HepG2 (cell line): Measurements from ENCODE around the gene UBASH3A. TPM values are rescaled to one million over a fixed set of nuclear protein-coding genes. Genes with fewer than 3 reads are reported as not detected.

Experiments
- HNF4G ChIP-seq, 2 experiments: sonication (generic) in 1 of 2; formaldehyde crosslinking in 1 of 2; IDR thresholded peaks; 2 replicates each; pipeline versions ENCODE4 v1.4.0 to v1.6.1; 2011 to 2020; ENCODE audit warnings: borderline replicate concordance in 2 of 2, low read depth in 2 of 2, mild to moderate bottlenecking in 2 of 2, low read length in 1 of 2, missing genetic modification reagents in 1 of 2, moderate library complexity in 1 of 2
- HOXD1 ChIP-seq: sonication (generic); formaldehyde crosslinking; IDR thresholded peaks from 2 replicates; pipeline ENCODE4 v1.5.0; 2020; ENCODE audit warnings: missing genetic modification reagents
- KLF16 ChIP-seq, 2 experiments: sonication (generic) in 1 of 2; formaldehyde crosslinking in 1 of 2; IDR thresholded peaks; 2 replicates each; pipeline versions ENCODE4 v1.6.1 to v1.8.0; 2016 to 2023; ENCODE audit warnings: missing genetic modification reagents in 2 of 2, missing compliant biosample characterization in 1 of 2
- NPAS2 ChIP-seq: sonication (generic); formaldehyde crosslinking; IDR thresholded peaks from 2 replicates; pipeline ENCODE4 v1.8.0; 2022; ENCODE audit warnings: mild to moderate bottlenecking, missing genetic modification reagents, borderline replicate concordance
- RNF2 ChIP-seq: fragments of 450-650 bp; conservative IDR thresholded peaks from 2 replicates; pipeline ENCODE4 v1.6.1; 2016; ENCODE audit warnings: low read depth
- SKI ChIP-seq: fragments of 450-650 bp; IDR thresholded peaks from one replicate; pipeline ENCODE4 v1.6.1; 2018; ENCODE audit warnings: mild to moderate bottlenecking; ENCODE audit not compliant: partially characterized antibody
- SOX13 ChIP-seq, 3 experiments: fragments of 450-650 bp in 1 of 3; sonication (generic) in 1 of 3; formaldehyde crosslinking in 1 of 3; IDR thresholded peaks in 2 of 3; conservative IDR thresholded peaks in 1 of 3; 2 replicates each; pipeline versions ENCODE4 v1.5.0 to v1.6.1; 2016 to 2020; ENCODE audit warnings: antibody characterized with exemption in 1 of 3, mild to moderate bottlenecking in 1 of 3, missing compliant biosample characterization in 1 of 3, missing genetic modification reagents in 1 of 3, moderate library complexity in 1 of 3
- SP140L ChIP-seq: sonication (generic); formaldehyde crosslinking; IDR thresholded peaks from 2 replicates; pipeline ENCODE4 v1.4.0; 2020; ENCODE audit warnings: missing genetic modification reagents, borderline replicate concordance
- XRCC5 ChIP-seq: fragments of 200-400 bp; formaldehyde crosslinking; optimal IDR thresholded peaks from 2 replicates; pipeline ENCODE3; 2017; ENCODE audit warnings: mild to moderate bottlenecking, low read length
- ZIK1 ChIP-seq: sonication (generic); formaldehyde crosslinking; IDR thresholded peaks from 2 replicates; pipeline ENCODE4 v1.5.0; 2020; ENCODE audit warnings: mild to moderate bottlenecking, low read depth, missing genetic modification reagents, borderline replicate concordance
- polyA plus RNA-seq, 8 experiments: library from polyadenylated mRNA; depleted of rRNA in 3 of 8; stranded (reverse) in 7 of 8; unstranded in 1 of 8; fragments of >200 nt; fragmentation: Illumina TruSeq in 4 of 8; extraction: Trizol in 4 of 8; gene quantifications; 2 replicates each; pipeline versions ENCODE4 v1.2.1 to v1.2.3, GENCODE V29; 2011 to 2016; ENCODE audit warnings: low read depth in 4 of 8, missing spikeins in 1 of 8, mixed read lengths in 1 of 8; ENCODE audit not compliant: insufficient read depth in 1 of 8
- total RNA-seq, 5 experiments: library from RNA; depleted of rRNA; stranded (reverse); fragments of >200 nt; fragmentation: Illumina TruSeq; extraction: Trizol; gene quantifications; 2 replicates each; pipeline ENCODE4 v1.2.3, GENCODE V29; 2016; ENCODE audit warnings: low read depth in 1 of 5
- TF ChIP-seq, protein P1 (sequence below): IDR thresholded peaks from 2 replicates; pipeline ENCODE4 v1.6.1; 2016; ENCODE audit warnings: low read depth, missing genetic modification reagents, missing compliant biosample characterization
- TF ChIP-seq, protein P2 (sequence below): sonication (generic); formaldehyde crosslinking; IDR thresholded peaks from 2 replicates; pipeline ENCODE4 v1.4.0; 2020; ENCODE audit warnings: missing genetic modification reagents, borderline replicate concordance
- TF ChIP-seq, protein P3 (sequence below): sonication (generic); formaldehyde crosslinking; IDR thresholded peaks from 2 replicates; pipeline ENCODE4 v1.8.0; 2022; ENCODE audit warnings: missing genetic modification reagents, mild to moderate bottlenecking, moderate library complexity, borderline replicate concordance

Gene UBASH3A
- total and polyA plus RNA-seq, 2 of the 13 experiments (the other 11 are each of a cell fraction or from before 2014, with no cell fraction given) = not detected

DNA sequence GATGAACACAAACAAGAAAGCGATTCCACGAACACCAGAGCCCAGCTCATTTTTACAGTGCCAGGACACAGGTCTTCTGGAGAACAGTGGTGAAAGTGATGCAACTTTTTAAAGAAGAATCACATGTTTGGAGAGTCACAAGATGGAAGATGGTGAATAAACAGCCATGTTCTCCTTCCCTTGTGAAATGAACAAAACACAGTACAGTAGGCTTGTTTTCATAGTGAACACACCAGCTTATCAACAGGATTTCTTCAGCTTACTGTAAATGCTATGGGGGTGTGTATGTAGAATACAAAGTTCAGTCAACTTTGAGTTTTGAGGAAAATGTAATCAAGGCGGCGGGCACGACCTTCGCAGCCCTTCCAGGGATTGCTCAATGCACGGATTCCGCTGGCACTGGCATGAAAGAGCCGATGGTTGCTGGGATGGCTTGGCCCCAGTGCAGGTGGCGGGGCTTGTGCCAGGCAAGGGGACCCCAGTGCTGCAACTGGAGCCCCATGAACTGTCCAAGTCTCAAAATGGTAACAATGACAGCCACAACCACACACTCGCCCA, 17.6 kb upstream of the UBASH3A start (continued):
- TF ChIP-seq SOX13 (IDR thresholded peaks at IDR 0.05) (no peak), SOX13 (CRISPR knock-in tag; conservative IDR thresholded peaks at IDR 0.05 in 1 of 2, IDR thresholded peaks at IDR 0.05 in 1 of 2) (peak in 1 of 2 experiments; percentile 92; a peak in 2 of 4 replicates), RNF2 (0 out of 2 replicates have a peak, but pooled peaks have one; percentile 24), SKI (peak; percentile 75), SP140L (CRISPR knock-in tag) (no peak), NPAS2 (CRISPR knock-in tag) (no peak), HOXD1 (CRISPR knock-in tag) (no peak), HNF4G (IDR thresholded peaks at IDR 0.05; ENCODE audit: borderline replicate concordance, low read depth, low read length) (peak; percentile 79), HNF4G (CRISPR knock-in tag; IDR thresholded peaks at IDR 0.05; ENCODE audit: borderline replicate concordance, low read depth) (peak; percentile 74; the same call in 1 of the 2 replicates), XRCC5 (peak; percentile 41), ZIK1 (CRISPR knock-in tag) (no peak), KLF16 (CRISPR knock-in tag; IDR thresholded peaks at IDR 0.05) (peak in 1 of 2 experiments; percentile 60; a peak in 2 of 4 replicates)
- TF ChIP-seq, protein P1, sequence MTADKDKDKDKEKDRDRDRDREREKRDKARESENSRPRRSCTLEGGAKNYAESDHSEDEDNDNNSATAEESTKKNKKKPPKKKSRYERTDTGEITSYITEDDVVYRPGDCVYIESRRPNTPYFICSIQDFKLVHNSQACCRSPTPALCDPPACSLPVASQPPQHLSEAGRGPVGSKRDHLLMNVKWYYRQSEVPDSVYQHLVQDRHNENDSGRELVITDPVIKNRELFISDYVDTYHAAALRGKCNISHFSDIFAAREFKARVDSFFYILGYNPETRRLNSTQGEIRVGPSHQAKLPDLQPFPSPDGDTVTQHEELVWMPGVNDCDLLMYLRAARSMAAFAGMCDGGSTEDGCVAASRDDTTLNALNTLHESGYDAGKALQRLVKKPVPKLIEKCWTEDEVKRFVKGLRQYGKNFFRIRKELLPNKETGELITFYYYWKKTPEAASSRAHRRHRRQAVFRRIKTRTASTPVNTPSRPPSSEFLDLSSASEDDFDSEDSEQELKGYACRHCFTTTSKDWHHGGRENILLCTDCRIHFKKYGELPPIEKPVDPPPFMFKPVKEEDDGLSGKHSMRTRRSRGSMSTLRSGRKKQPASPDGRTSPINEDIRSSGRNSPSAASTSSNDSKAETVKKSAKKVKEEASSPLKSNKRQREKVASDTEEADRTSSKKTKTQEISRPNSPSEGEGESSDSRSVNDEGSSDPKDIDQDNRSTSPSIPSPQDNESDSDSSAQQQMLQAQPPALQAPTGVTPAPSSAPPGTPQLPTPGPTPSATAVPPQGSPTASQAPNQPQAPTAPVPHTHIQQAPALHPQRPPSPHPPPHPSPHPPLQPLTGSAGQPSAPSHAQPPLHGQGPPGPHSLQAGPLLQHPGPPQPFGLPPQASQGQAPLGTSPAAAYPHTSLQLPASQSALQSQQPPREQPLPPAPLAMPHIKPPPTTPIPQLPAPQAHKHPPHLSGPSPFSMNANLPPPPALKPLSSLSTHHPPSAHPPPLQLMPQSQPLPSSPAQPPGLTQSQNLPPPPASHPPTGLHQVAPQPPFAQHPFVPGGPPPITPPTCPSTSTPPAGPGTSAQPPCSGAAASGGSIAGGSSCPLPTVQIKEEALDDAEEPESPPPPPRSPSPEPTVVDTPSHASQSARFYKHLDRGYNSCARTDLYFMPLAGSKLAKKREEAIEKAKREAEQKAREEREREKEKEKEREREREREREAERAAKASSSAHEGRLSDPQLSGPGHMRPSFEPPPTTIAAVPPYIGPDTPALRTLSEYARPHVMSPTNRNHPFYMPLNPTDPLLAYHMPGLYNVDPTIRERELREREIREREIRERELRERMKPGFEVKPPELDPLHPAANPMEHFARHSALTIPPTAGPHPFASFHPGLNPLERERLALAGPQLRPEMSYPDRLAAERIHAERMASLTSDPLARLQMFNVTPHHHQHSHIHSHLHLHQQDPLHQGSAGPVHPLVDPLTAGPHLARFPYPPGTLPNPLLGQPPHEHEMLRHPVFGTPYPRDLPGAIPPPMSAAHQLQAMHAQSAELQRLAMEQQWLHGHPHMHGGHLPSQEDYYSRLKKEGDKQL = peak; percentile 73; the same call in 1 of the 2 replicates
- TF ChIP-seq, protein P2, sequence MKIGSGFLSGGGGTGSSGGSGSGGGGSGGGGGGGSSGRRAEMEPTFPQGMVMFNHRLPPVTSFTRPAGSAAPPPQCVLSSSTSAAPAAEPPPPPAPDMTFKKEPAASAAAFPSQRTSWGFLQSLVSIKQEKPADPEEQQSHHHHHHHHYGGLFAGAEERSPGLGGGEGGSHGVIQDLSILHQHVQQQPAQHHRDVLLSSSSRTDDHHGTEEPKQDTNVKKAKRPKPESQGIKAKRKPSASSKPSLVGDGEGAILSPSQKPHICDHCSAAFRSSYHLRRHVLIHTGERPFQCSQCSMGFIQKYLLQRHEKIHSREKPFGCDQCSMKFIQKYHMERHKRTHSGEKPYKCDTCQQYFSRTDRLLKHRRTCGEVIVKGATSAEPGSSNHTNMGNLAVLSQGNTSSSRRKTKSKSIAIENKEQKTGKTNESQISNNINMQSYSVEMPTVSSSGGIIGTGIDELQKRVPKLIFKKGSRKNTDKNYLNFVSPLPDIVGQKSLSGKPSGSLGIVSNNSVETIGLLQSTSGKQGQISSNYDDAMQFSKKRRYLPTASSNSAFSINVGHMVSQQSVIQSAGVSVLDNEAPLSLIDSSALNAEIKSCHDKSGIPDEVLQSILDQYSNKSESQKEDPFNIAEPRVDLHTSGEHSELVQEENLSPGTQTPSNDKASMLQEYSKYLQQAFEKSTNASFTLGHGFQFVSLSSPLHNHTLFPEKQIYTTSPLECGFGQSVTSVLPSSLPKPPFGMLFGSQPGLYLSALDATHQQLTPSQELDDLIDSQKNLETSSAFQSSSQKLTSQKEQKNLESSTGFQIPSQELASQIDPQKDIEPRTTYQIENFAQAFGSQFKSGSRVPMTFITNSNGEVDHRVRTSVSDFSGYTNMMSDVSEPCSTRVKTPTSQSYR (CRISPR knock-in tag) = peak; percentile 96
- TF ChIP-seq, protein P3, sequence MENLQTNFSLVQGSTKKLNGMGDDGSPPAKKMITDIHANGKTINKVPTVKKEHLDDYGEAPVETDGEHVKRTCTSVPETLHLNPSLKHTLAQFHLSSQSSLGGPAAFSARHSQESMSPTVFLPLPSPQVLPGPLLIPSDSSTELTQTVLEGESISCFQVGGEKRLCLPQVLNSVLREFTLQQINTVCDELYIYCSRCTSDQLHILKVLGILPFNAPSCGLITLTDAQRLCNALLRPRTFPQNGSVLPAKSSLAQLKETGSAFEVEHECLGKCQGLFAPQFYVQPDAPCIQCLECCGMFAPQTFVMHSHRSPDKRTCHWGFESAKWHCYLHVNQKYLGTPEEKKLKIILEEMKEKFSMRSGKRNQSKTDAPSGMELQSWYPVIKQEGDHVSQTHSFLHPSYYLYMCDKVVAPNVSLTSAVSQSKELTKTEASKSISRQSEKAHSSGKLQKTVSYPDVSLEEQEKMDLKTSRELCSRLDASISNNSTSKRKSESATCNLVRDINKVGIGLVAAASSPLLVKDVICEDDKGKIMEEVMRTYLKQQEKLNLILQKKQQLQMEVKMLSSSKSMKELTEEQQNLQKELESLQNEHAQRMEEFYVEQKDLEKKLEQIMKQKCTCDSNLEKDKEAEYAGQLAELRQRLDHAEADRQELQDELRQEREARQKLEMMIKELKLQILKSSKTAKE = peak; percentile 86
